GM12865 (cell line): Measurements from ENCODE around the gene EMILIN1.
A peak's percentile ranks its signal among the peaks of the same experiment; 100 is the strongest.

Source experiments
- DNase-seq: peaks from one replicate; pipeline ENCODE4 v3.0.0; 2010; ENCODE audit warnings: low read depth
- H3K4me3 ChIP-seq: 2 replicates; pipeline ENCODE4 v1.5.1; 2011; ENCODE audit warnings: mild to moderate bottlenecking, low read depth, low read length, control low read depth
- CTCF ChIP-seq: IDR thresholded peaks from 2 replicates; pipeline ENCODE4 v1.5.1; 2011; ENCODE audit warnings: low read length, control low read depth, low read depth, inconsistent platforms; ENCODE audit not compliant: insufficient read depth; ENCODE audit errors: missing control alignments

EMILIN1 gene

GRCh38 chr2:27078267-27079194 is at the start of gene EMILIN1:
TSS of gene EMILIN1 (plus strand) at chr2:27078615. CDS start at chr2:27079066, 451 bp downstream.
- TF ChIP-seq CTCF = no peak
- DNase-seq = no peak
- H3K4me3 ChIP-seq = no peak within 1 kb of the TSS

DNA sequence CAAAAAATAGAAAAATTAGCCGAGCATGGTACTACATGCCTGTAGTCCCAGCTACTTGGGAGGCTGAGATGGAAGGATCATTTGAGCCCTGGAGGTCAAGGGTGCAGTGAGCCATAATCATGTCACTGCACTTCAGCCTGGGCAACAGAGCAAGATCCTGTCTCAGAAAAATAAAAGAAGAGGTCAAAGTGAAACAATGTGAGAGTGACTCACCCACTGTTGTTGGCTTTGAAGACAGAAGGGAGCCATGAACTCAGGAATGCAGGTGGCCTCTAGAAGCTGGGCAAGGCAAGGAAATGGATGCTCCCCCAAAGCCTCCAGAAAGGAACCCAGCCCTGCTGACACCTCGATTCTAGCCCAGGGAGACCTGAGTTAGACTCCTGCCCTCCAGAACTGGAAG is 49.4 kb upstream of the EMILIN1 start:
- DNase-seq = no peak
- no peak for TF ChIP-seq CTCF
- H3K4me3 ChIP-seq = no peak overlapping the region

DNA sequence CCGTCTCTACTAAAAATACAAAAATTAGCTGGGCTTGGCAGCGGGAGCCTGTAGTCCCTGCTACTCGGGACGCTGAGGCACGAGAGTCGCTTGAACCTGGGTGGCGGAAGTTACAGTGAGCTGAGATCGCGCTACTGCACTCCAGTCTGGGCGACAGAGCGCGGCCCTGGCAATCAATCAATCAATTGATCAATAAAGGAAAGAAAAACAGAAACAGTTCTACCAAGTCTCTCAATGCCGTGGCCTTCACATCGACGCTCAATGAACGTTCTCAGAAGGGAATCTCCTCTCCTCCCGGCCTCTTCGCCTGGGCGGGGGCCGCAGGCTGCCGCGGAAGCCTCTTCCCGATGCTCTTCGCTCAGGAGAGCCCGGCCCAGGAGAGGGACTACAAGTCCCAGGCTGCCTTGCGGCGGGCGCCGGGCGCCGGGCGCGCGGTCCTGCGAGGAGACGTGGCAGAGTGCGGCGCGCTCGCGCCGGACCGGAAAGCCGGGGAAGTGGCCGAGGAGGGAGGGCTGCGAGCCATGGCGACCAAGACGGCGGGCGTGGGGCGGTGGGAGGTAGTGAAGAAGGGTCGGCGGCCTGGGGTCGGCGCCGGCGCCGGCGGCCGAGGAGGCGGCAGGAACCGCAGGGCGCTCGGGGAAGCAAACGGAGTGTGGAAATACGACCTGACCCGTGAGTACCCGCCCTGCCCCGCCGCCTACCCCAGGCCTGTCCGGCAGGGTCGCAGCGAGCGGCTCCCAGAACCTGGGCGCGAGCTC is 45.7 kb upstream of the EMILIN1 start, which contains the start of gene TMEM214:
TMEM214 (plus strand) TSS at position 471 of the 758 bp plus-strand sequence; CDS start at position 522, 51 bp downstream.
- peak; percentile 93 for DNase-seq
- peak; percentile 3 for TF ChIP-seq CTCF
- peak within 1 kb of the TSS; percentile 99 for H3K4me3 ChIP-seq

- no peak for DNase-seq
- no peak for TF ChIP-seq CTCF
- H3K4me3 ChIP-seq = peak overlapping the region; percentile 99
These were observed 45.1 kb upstream of the EMILIN1 start for GRCh38 chr2:27033253-27033852.

- no peak for TF ChIP-seq CTCF
- H3K4me3 ChIP-seq = no peak overlapping the region
- no peak for DNase-seq
These were observed 40.4 kb upstream of the EMILIN1 start for GRCh38 chr2:27038012-27038411.

- no peak overlapping the region for H3K4me3 ChIP-seq
- no peak for TF ChIP-seq CTCF
These were observed 39.6 kb upstream of the EMILIN1 start for GRCh38 chr2:27038631-27039339.

More at GRCh38 chr2:27038631-27039339, 39.6 kb upstream of the EMILIN1 start:
- DNase-seq = no peak
